ENCODE results near the gene MYH16. TPM values are rescaled to one million over a fixed set of nuclear protein-coding genes. Genes with fewer than 3 reads are reported as not detected.
A peak's percentile ranks its signal among the peaks of the same experiment; 100 is the strongest.

Gene MYH16
- total RNA-seq, 1 experiment from 2014 or later, result 0.57 TPM

GRCh38 chr7:99324559-99324958 is 51.9 kb downstream of the MYH16 start:
- BruUV-seq (replicated peaks), result no TSS peak
- H4K20me1 ChIP-seq (ENCODE audit: insufficient read depth), result no peaks in the 10 kb centered on the region
- H3K36me3 ChIP-seq (ENCODE audit: control insufficient read depth in 1 of 2, insufficient read depth in 2 of 2, low read length in 2 of 2), result no peaks in the 10 kb centered on the region
- peaks cover 44% of the 10 kb centered on the region for H3K79me2 ChIP-seq (ENCODE audit: insufficient read depth, low read length)
- no peak for DNase-seq (ENCODE audit: low read depth, low spot score)
- no peaks in the 10 kb centered on the region for H3K9me2 ChIP-seq (ENCODE audit: insufficient read depth)
- no peak overlapping the region for H2AFZ ChIP-seq (ENCODE audit: low read depth, low read length, poor library complexity, severe bottlenecking)
- peaks cover 13 to 30% of the 10 kb centered on the region in 2 experiments; a peak in 3 of 4 replicates for H3K4me1 ChIP-seq (ENCODE audit: control insufficient read depth in 1 of 2, insufficient read depth in 2 of 2, low read length in 2 of 2)
- peak overlapping the region; percentile 73 to 99 for H3K4me3 ChIP-seq (replicated peaks in 1 of 2; ENCODE audit: low read depth in 1 of 2, low read length in 2 of 2)
- no peak for TF ChIP-seq JUND (IDR thresholded peaks at IDR 0.05)
- no peak for TF ChIP-seq SRF (IDR thresholded peaks at IDR 0.05; ENCODE audit: low read depth)
- TF ChIP-seq CBX3 (IDR thresholded peaks at IDR 0.05; ENCODE audit: low read depth), result no peak
- no peak for TF ChIP-seq EGR1 (IDR thresholded peaks at IDR 0.05; ENCODE audit: low read depth)
- TF ChIP-seq RAD21 (IDR thresholded peaks at IDR 0.05; ENCODE audit: low read depth), result no peak
- peak overlapping the region; percentile 97 for H3K9ac ChIP-seq (ENCODE audit: low read length)
- H3K9me3 ChIP-seq (ENCODE audit: control insufficient read depth in 1 of 2, insufficient read depth in 1 of 2, low read depth in 1 of 2, low read length in 2 of 2), result no peaks in the 10 kb centered on the region
- ATAC-seq, result no peak
- ChIA-PET CTCF (no interaction called here), POLR2A (no interaction called here), RAD21 (ENCODE audit: low non-redundant PET in 1 of 2, low total read pairs in 2 of 2, uncharacterized antibody in 2 of 2, unreplicated experiment in 2 of 2) (no interaction called here)
- intact Hi-C loops (cut with micrococcal nuclease), result no loop called here
- no peaks in the 10 kb centered on the region for H3K27me3 ChIP-seq (ENCODE audit: insufficient read depth, low read length)
- H3K4me2 ChIP-seq (ENCODE audit: low read length), result peak overlapping the region; percentile 83
- no peak overlapping the region for H3K27ac ChIP-seq (ENCODE audit: low read depth, low read length)

GRCh38 chr7:99325001-99325493 is 52.4 kb downstream of the MYH16 start:
- POLR2A ChIA-PET, result no interaction called here
- peak; percentile 6 for ATAC-seq

More at GRCh38 chr7:99325001-99325493, 52.4 kb downstream of the MYH16 start:
- peak overlapping the region; percentile 73 to 99 for H3K4me3 ChIP-seq (replicated peaks in 1 of 2; ENCODE audit: low read depth in 1 of 2, low read length in 2 of 2)
- CTCF ChIA-PET, result interaction anchor here (0.6 kb wide), 1 partner anchor 11 kb away, joined by 5 read pairs; no protein-coding TSS in a partner anchor
- H3K36me3 ChIP-seq (ENCODE audit: control insufficient read depth in 1 of 2, insufficient read depth in 2 of 2, low read length in 2 of 2), result no peaks in the 10 kb centered on the region
- TF ChIP-seq ELF1 (IDR thresholded peaks at IDR 0.05; ENCODE audit: borderline replicate concordance, low read depth) (no peak), ATF3 (IDR thresholded peaks at IDR 0.05) (no peak), MAX (IDR thresholded peaks at IDR 0.05) (no peak), EGR1 (IDR thresholded peaks at IDR 0.05; ENCODE audit: low read depth) (no peak)
- no peaks in the 10 kb centered on the region for H3K9me2 ChIP-seq (ENCODE audit: insufficient read depth)
- H3K27ac ChIP-seq (ENCODE audit: low read depth, low read length), result peak overlapping the region; percentile 84
- H3K9me3 ChIP-seq (ENCODE audit: control insufficient read depth in 1 of 2, insufficient read depth in 1 of 2, low read depth in 1 of 2, low read length in 2 of 2), result no peaks in the 10 kb centered on the region
- BruUV-seq (replicated peaks), result TSS peak; percentile 86
- H2AFZ ChIP-seq (ENCODE audit: low read depth, low read length, poor library complexity, severe bottlenecking), result no peak overlapping the region
- RAD21 ChIA-PET (ENCODE audit: low non-redundant PET in 1 of 2, low total read pairs in 2 of 2, uncharacterized antibody in 2 of 2, unreplicated experiment in 2 of 2), result no interaction called here
- intact Hi-C loops (cut with micrococcal nuclease), result no loop called here
- H3K9ac ChIP-seq (ENCODE audit: low read length), result peak overlapping the region; percentile 97
- no peak for DNase-seq (ENCODE audit: low read depth, low spot score)
- H4K20me1 ChIP-seq (ENCODE audit: insufficient read depth), result no peaks in the 10 kb centered on the region
- H3K4me1 ChIP-seq (ENCODE audit: control insufficient read depth in 1 of 2, insufficient read depth in 2 of 2, low read length in 2 of 2), result peaks cover 18 to 35% of the 10 kb centered on the region in 2 experiments
- H3K4me2 ChIP-seq (ENCODE audit: low read length), result peak overlapping the region; percentile 83
- H3K79me2 ChIP-seq (ENCODE audit: insufficient read depth, low read length), result peaks cover 48% of the 10 kb centered on the region
- H3K27me3 ChIP-seq (ENCODE audit: insufficient read depth, low read length), result no peaks in the 10 kb centered on the region

Measured in HCT116 (cell line).